Loucy (cell line): ENCODE data around the gene ALK.

Experiments used
- CTCF ChIP-seq: fragments of 200-600 bp; sonication (generic); conservative IDR thresholded peaks from 2 replicates; pipeline ENCODE4 v1.5.1; 2014; ENCODE audit warnings: mild to moderate bottlenecking, antibody characterized with exemption, low read length
- EZH2phosphoT487 ChIP-seq: fragments of 200-600 bp; IDR thresholded peaks from 2 replicates; pipeline ENCODE4 v1.6.1; 2018; ENCODE audit warnings: antibody characterized with exemption, mild to moderate bottlenecking, moderate library complexity, borderline replicate concordance

- TF ChIP-seq CTCF, result no peak
- TF ChIP-seq EZH2phosphoT487, result no peak
Observed at GRCh38 chr2:29560030-29560429, 361.4 kb downstream of the ALK start.
